ENCODE data around the gene KIF18B. TPM values are rescaled to one million over a fixed set of nuclear protein-coding genes. Genes with fewer than 3 reads are reported as not detected.
"Not testable (repeated sequence)": the region's sequence is repeated elsewhere in the genome, so short reads cannot be mapped to it uniquely, and the experiment has no call there.

Gene KIF18B
- total RNA-seq, 1 donor from 2014 or later, result 2.8 TPM

- no peak for DNase-seq
These were observed 21.7 kb upstream of the KIF18B start for GRCh38 chr17:44969144-44969780.

- DNase-seq, result peak; percentile 73
These were observed 20.9 kb upstream of the KIF18B start, which contains the start of gene C1QL1 for GRCh38 chr17:44968225-44969143. Gene C1QL1 (minus strand): TSS chr17:44968303. CDS start chr17:44968048, 255 bp downstream.

GRCh38 chr17:44967907-44968224 is 20.3 kb upstream of the KIF18B start:
- no peak for DNase-seq

- no peak for DNase-seq
These were observed 19.7 kb upstream of the KIF18B start for GRCh38 chr17:44967026-44967906.

GRCh38 chr17:44966348-44967025 is 18.9 kb upstream of the KIF18B start:
- no peak for DNase-seq

- no peak for DNase-seq
These were observed 18.1 kb upstream of the KIF18B start for GRCh38 chr17:44965481-44966234.

- no peak for DNase-seq
These were observed 14.4 kb upstream of the KIF18B start for GRCh38 chr17:44961921-44962350.

GRCh38 chr17:44960691-44961090 is 13.1 kb upstream of the KIF18B start:
- DNase-seq, result no peak

- no peak for DNase-seq
These were observed 12.4 kb upstream of the KIF18B start for GRCh38 chr17:44959821-44960531.

GRCh38 chr17:44956998-44957981 is 9.7 kb upstream of the KIF18B start:
- DNase-seq, result no peak

GRCh38 chr17:44955674-44956425 is 8.3 kb upstream of the KIF18B start:
- no peak for DNase-seq

- no peak for DNase-seq
These were observed 5.4 kb upstream of the KIF18B start for GRCh38 chr17:44952946-44953475.

- no peak for DNase-seq
These were observed 782 bp upstream of the KIF18B start for GRCh38 chr17:44948315-44948795.

- DNase-seq, result not testable (repeated sequence)
These were observed 1.9 kb downstream of the KIF18B start for GRCh38 chr17:44945652-44946051.

GRCh38 chr17:44942456-44942855 is 5.1 kb downstream of the KIF18B start:
- DNase-seq, result no peak

- no peak for DNase-seq
These were observed 5.8 kb downstream of the KIF18B start for GRCh38 chr17:44941712-44942331.

GRCh38 chr17:44940768-44941167 is 6.8 kb downstream of the KIF18B start:
- DNase-seq, result no peak

GRCh38 chr17:44940317-44940716 is 7.3 kb downstream of the KIF18B start:
- DNase-seq, result no peak

Data from skin of body (tissue), 2 donors.